Measurements from ENCODE around the gene LRRTM4. TPM values are rescaled to one million over a fixed set of nuclear protein-coding genes. Genes with fewer than 3 reads are reported as not detected.

LRRTM4 gene
- total RNA-seq, 4 donors from 2014 or later, result 0.51 TPM; not detected in 3

DNA sequence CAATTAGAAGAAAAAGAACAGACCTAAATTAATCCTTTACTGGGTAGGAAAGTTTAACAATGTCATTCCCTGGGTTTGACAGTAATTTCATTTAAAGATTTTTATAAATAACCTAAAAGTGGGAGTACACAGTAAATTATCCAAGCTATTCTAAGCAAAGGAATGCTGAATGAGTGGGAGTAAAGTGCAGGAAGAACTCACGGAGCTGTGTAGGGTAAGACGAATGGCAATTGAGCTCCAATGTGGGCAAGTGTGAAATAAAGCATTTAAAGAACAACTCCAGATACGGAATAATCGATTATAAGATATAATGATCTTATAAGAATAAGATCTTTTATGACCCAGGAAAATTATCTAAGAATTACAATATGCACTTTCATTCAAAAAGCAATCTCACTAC lies 93.2 kb downstream of the LRRTM4 start:
- 75 to 81% methylated on average over 4 of the region's 4 CpGs for WGBS, 2 donors
- no peak for TF ChIP-seq POLR2A (IDR thresholded peaks at IDR 0.05)
- no peak for DNase-seq (ENCODE audit: low spot score in 2 of 2)
- no peak overlapping the region for H3K4me3 ChIP-seq (ENCODE audit: low read depth, poor library complexity, severe bottlenecking)
- intact Hi-C loops (cut with DNase I; ENCODE audit: low total_unique reads), result no loop called here

DNA sequence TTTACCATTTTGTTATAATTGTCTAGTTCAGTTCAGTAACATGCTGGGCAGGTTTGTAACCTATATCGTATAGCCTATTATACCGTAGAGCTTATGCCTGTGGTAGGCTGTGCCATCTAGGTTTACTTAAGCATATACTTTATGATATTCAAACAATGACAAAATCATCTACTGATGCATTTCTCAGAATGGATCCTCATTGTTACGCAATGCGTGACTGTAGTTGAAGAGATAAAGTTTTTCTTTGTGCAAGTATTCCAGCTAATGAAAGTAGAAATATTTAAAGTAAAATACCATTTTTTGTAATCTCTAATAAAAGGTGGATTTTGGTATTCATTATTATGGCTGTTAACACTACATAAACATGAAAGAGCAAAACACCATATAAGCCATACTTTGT lies 100.2 kb downstream of the LRRTM4 start:
- TF ChIP-seq, protein P1, sequence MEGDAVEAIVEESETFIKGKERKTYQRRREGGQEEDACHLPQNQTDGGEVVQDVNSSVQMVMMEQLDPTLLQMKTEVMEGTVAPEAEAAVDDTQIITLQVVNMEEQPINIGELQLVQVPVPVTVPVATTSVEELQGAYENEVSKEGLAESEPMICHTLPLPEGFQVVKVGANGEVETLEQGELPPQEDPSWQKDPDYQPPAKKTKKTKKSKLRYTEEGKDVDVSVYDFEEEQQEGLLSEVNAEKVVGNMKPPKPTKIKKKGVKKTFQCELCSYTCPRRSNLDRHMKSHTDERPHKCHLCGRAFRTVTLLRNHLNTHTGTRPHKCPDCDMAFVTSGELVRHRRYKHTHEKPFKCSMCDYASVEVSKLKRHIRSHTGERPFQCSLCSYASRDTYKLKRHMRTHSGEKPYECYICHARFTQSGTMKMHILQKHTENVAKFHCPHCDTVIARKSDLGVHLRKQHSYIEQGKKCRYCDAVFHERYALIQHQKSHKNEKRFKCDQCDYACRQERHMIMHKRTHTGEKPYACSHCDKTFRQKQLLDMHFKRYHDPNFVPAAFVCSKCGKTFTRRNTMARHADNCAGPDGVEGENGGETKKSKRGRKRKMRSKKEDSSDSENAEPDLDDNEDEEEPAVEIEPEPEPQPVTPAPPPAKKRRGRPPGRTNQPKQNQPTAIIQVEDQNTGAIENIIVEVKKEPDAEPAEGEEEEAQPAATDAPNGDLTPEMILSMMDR (IDR thresholded peaks at IDR 0.05), result no peak
- TF ChIP-seq POLR2A (IDR thresholded peaks at IDR 0.05), result no peak
- 97 to 98% methylated on average over 4 of the region's 4 CpGs for WGBS, 2 donors

DNA sequence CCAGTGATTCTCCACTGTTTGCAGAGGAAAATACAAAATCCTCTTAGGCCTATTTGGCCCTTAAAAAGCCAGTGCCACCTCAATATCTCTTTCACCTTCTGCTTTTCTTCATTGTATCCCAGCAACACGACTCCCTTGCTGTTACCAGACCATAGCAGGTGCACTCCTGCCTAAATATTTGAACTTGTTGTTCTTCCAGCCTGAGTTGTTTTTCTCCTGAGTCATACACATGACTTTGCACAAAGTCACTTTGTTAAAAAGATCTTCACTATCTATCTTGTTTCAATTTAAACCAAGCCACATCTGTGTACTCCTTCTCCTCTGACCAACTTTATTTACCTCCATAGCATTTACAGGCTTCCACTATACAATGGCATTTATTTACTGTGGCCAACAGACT lies 103.6 kb downstream of the LRRTM4 start:
- DNase-seq (ENCODE audit: low spot score in 2 of 2), result no peak
- H3K4me3 ChIP-seq (ENCODE audit: low read depth, poor library complexity, severe bottlenecking), result no peak overlapping the region
- intact Hi-C loops (cut with DNase I; ENCODE audit: low total_unique reads), result no loop called here
- TF ChIP-seq POLR2A (IDR thresholded peaks at IDR 0.05), result no peak
- TF ChIP-seq, protein P1 (IDR thresholded peaks at IDR 0.05), result no peak
- 65 to 82% methylated on average over 1 of the region's 1 CpG for WGBS, 2 donors

More for the DNA sequence above, 100.2 kb downstream of the LRRTM4 start:
- no peak overlapping the region for H3K4me3 ChIP-seq (ENCODE audit: low read depth, poor library complexity, severe bottlenecking)
- intact Hi-C loops (cut with DNase I; ENCODE audit: low total_unique reads), result no loop called here
- no peak for DNase-seq (ENCODE audit: low spot score in 2 of 2)

DNA sequence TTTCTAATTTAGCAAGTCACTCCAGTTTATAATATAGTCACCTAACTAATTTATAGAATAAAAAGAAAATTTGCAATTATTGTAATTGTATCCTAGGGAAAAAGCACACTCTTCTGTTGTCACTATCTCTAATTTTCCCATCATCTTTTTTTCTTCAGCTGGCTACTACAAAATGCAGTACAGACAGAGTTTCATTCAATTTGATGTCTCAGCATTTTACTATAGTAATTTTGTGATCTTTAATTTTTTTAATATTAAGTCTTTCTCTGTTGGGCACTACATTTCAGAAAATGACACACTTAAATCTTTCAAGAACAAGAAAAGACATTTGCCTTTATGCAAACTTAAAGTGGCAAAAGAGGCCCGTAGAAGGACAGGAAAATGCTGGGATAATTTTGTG lies 118.0 kb downstream of the LRRTM4 start:
- 86 to 88% methylated on average over 1 of the region's 1 CpG for WGBS, 2 donors

DNA sequence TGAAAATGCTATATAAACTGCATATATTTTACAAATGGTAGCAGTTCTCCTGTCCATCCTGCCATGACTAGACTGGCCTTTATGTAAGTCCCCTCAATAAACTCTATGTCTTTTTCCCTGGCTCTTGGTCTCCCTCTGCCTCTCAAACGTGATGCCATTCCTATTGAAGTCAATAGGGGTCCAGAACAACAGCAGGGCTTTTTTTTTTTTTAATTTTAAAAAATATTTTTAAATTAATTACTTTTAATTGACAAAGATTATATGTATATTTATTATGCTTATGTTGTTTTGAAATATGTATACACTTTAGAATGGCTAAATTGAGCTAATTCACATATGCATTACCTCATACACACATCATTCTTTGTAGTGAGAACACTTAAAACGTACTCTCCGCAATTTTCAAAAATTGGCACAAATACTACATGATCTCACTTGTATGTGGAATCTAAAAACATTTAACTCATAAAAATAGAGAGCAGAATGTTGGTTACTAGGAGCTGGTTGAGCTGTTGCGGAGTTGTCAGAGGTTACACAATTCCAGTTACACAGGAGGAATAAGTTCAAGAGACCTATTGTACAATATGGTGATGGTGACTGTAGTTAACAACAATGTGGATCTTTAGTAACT lies 123.1 kb downstream of the LRRTM4 start:
- TF ChIP-seq, protein P1 (IDR thresholded peaks at IDR 0.05), result no peak
- TF ChIP-seq POLR2A (IDR thresholded peaks at IDR 0.05), result no peak
- DNase-seq (ENCODE audit: low spot score in 2 of 2), result no peak
- intact Hi-C loops (cut with DNase I; ENCODE audit: low total_unique reads), result no loop called here
- H3K4me3 ChIP-seq (ENCODE audit: low read depth, poor library complexity, severe bottlenecking), result no peak overlapping the region
- 55% methylated on average over 4 of the region's 4 CpGs for WGBS, 2 donors

More for the DNA sequence above, 118.0 kb downstream of the LRRTM4 start:
- DNase-seq (ENCODE audit: low spot score in 2 of 2), result no peak
- TF ChIP-seq, protein P1 (IDR thresholded peaks at IDR 0.05), result no peak
- no peak for TF ChIP-seq POLR2A (IDR thresholded peaks at IDR 0.05)
- intact Hi-C loops (cut with DNase I; ENCODE audit: low total_unique reads), result no loop called here
- H3K4me3 ChIP-seq (ENCODE audit: low read depth, poor library complexity, severe bottlenecking), result no peak overlapping the region

DNA sequence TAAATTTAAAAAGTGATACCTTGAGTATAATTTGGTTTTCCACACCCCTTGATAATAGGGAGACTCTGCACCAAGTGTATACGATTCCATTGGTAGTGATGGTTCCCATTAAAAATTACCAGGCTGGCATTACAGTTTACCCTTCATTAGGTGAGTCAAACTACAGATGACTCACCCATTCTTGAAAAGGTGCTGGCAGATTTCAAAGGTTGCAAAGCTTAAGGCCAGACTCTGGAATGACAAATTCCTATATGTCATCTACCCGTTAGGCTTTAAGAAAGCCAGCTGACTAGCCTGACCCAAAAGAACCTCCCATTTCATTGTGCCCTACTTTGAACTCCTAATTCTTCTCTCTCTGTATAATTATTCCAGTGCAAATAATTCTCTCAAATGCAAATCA lies 124.4 kb downstream of the LRRTM4 start:
- WGBS, 2 donors, result 57 to 61% methylated on average over 2 of the region's 2 CpGs
- TF ChIP-seq POLR2A (IDR thresholded peaks at IDR 0.05), result no peak
- TF ChIP-seq, protein P1 (IDR thresholded peaks at IDR 0.05), result no peak

More for the DNA sequence above, 124.4 kb downstream of the LRRTM4 start:
- intact Hi-C loops (cut with DNase I; ENCODE audit: low total_unique reads), result no loop called here
- H3K4me3 ChIP-seq (ENCODE audit: low read depth, poor library complexity, severe bottlenecking), result no peak overlapping the region
- DNase-seq (ENCODE audit: low spot score in 2 of 2), result no peak

Data from lower leg skin (tissue), 4 donors.